Brain pericyte (primary cell): Measurements from ENCODE around the gene USP34.
"Not testable (repeated sequence)": the region's sequence is repeated elsewhere in the genome, so short reads cannot be mapped to it uniquely, and the experiment has no call there.

Experiments
- DNase-seq: peaks from one replicate; pipeline ENCODE4 v3.0.0-alpha.2; 2012; ENCODE audit warnings: low read depth, low spot score

USP34 gene

DNA sequence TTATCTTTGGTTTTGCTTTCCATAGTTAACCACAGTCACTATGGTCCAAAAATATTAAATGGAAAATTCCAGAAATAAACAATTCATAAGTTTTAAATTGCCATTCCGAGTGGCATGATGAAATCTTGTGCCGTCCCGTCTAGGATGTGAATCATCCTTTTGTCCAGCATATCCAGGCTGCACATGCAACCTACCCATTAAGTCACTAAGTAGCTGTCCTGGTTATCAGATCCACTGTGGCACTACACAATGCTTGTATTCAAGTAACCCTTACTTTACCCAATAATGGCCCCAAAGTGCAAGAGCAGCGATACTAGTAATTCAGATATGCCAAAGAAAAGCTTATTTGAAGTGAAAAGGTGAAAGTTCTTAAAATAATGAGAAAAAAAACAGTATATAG is 10.7 kb downstream of the USP34 start:
- DNase-seq = no peak

DNA sequence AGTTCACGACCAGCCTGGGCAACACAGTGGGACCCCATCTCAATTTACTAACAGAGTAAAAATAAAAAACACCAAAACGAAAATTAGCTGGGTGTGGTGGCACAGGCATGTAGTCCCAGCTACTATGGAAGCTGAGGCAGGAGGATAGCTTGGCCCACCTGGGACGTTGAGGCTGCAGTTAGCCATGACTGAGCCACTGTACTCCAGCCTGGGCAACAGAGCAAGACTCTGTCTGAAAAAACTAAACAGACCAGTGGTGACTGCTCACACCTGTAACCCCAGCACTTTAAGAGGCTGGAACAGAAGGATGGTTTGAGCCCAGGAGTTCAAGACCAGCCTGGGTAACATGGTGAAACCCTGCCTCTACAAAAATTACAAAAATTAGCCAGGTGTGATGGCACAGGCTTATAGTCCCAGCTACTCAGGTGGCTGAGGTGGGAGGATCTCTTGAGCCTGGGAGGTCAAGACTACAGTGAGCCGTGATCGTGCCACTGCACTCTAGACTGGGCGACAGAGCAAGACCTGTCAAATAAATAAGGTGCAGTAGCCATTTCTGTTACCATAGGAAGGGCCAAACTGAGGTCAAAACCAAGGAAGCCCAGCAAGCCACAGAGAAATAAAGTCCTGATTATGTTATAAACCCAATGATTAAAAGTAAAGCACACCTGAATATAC is 14.0 kb downstream of the USP34 start:
- DNase-seq = no peak

DNA sequence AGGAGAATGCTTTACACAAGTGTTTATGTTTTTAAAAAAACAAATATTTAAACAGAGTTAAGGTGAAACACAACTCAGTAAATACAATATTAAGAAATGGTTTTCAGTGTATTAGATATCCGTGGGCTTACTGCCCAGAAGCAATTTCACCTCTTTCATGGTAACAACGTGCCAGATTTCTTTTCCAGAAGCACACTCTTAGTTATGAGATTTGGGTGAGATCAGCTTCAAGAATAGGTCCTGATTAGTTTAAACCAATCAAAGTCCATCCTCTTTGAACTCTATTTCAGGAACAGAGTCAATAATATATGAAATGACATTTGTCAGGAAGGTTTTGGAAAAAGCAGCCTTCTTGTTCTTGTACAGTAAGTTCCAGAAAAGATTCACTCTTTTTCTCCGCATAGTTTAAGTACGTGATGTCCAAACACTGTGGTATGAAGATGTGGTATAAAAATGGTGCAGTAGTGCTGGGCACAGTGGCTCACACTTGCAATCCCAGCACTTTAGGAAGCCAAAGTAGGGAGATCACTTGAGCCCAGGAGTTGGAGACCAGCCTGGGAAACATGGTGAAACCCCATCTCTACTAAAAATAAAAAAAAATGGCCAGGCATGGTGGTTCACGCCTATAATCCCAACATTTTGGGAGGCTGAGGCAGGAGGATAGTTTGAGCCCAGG is 14.7 kb downstream of the USP34 start:
- DNase-seq = no peak

DNA sequence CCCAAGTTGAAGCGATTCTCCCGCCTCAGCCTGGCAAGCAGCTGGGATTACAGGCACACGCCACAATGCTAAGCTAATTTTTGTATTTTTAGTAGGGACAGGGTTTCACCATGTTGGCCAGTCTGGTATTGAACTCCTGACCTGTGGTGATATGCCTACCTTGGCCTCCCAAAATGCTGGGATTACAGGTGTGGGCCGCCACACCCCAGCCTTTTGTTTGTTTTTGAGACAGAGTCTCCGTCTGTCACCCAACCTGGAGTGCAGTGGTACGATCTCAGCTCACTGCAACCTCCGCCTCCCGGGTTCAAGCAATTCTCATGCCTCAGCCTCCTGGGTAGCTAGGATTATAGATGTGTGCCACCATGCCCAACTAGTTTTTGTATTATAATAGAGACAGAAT is 15.9 kb downstream of the USP34 start:
- not testable (repeated sequence) for DNase-seq

GRCh38 chr2:61454383-61454782 is 16.5 kb downstream of the USP34 start:
- DNase-seq = no peak

GRCh38 chr2:61452392-61452791 is 18.5 kb downstream of the USP34 start:
- DNase-seq = no peak

GRCh38 chr2:61451178-61451577 is 19.7 kb downstream of the USP34 start:
- no peak for DNase-seq

GRCh38 chr2:61450144-61450543 is 20.7 kb downstream of the USP34 start:
- no peak for DNase-seq

DNA sequence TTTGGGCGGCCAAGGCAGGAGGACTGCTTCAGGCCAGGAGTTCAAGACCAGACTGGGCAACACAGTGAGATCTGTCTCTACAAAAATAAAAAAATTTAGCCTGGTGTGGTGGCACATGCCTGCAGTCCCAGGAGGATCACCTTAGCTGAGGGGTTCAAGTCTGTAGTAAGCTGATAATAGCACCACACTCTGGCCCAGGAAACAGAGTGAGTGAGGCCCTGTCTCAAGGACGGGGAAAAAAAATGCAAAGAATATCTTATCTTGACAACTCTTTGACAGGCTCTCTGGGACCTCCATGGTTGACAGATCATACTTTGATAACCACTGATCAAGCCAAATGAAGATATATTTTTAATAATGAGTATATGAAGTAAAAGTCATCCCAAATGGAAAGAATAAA is 22.7 kb downstream of the USP34 start:
- DNase-seq = no peak

DNA sequence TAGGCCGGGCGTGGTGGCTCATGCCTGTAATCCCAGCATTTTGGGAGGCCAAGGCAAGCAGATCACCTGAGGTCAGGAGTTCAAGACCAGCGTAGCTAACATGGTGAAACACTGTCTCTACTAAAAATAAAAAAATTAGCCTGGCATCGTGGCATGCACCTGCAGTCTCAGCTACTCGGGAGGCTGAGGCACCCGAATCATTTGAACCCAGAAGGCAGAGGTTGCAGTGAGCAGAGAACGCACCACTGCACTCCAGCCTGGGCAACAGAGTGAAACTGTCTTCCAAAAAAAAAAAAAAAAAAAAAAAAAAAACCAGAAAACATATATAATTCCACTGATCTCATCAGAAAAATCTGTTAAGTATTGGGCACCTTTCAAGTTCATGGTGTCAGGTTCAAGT is 23.9 kb downstream of the USP34 start:
- not testable (repeated sequence) for DNase-seq

DNA sequence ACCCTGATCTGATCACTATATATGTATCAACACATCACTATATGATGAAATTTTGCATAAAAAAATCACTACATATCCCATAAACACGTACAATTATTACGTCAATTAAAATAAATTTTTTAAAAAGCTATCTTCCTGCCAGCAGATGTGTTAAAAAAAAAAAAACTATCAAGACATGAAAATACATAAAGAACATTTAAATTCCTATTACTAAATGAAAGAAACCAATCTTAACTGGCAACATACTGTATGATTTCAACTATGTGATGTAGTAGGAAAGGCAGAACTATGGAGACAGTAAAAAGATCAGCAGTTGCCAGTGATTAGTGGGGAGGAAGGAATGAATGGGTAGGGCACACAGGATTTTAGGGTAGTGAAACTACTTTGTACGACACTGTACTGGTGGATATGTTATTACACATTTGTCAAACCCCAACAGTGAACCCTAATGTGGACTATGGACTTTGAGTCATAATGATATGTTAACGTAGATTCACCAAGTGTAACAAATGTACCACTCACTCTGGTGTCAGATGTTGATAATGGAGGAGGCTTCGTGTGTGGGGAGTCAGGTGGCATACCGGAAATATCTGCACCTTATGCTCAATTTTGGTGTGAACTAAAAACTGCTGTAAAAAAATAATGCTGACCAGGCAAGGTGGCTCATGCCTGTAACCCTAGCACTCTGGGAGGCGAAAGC is 27.4 kb downstream of the USP34 start:
- no peak for DNase-seq

GRCh38 chr2:61439241-61440002 is 31.5 kb downstream of the USP34 start:
- no peak for DNase-seq

GRCh38 chr2:61438670-61439069 is 32.2 kb downstream of the USP34 start:
- no peak for DNase-seq

- DNase-seq = no peak
These were observed 33.7 kb downstream of the USP34 start for GRCh38 chr2:61437170-61437569.

- no peak for DNase-seq
These were observed 34.8 kb downstream of the USP34 start for GRCh38 chr2:61436092-61436491.

GRCh38 chr2:61435291-61435690 is 35.6 kb downstream of the USP34 start:
- no peak for DNase-seq

DNA sequence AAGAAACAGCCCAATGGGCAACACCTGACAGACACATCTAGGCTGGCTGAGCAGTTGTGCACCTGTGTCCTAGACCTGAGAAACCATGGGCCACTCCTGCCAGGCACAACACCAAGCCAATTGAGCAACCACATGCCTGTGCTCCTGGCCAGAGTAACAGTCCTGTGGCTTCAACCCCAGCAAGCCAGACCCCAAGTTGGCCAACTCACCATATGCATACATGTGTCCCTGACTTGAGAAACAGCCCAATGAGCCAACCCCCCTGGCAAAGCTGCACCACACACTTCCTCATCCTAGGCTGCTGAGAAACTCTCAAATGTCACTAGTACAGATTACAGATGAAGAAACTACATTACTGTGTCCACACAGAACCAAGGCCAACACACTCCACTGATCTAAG is 36.6 kb downstream of the USP34 start:
- no peak for DNase-seq

DNA sequence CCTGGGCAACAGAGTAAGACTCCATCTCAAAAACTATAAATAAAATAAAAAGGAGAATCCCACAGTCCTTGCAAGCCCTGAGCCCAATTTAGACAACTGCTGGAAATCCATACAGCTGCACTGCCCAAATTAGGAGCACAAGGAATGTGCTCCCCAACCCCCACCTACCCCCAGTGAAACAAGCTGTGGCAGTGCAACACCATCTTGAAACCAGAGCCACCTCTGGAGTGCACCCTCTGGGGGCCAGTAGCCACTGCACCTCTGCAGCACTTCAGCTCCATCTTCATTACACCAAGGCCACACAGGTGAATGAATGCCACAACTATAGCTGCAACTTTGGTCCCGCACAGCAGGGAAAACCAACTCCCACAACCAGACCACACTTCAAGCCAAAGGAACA is 37.3 kb downstream of the USP34 start:
- no peak for DNase-seq

GRCh38 chr2:61432990-61433389 is 37.9 kb downstream of the USP34 start:
- DNase-seq = no peak

DNA sequence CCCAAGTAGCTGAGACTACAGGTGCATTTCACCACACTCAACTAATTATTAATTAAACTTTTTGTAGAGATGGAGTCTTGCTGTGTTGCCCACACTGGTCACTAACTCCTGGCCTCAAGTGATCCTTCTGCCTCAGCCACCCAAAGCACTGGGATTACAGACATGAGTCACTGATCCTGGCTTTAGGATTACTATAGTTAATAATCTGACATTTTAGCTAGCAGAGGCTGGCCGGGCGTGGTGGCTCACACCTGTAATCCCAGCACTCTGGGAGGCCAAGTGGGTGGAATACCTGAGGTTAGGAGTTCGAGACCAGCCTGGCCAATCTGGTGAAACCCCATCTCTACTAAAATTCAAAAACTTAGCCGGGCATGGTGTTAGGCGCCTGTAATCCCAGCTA is 39.5 kb downstream of the USP34 start:
- DNase-seq = no peak

DNA sequence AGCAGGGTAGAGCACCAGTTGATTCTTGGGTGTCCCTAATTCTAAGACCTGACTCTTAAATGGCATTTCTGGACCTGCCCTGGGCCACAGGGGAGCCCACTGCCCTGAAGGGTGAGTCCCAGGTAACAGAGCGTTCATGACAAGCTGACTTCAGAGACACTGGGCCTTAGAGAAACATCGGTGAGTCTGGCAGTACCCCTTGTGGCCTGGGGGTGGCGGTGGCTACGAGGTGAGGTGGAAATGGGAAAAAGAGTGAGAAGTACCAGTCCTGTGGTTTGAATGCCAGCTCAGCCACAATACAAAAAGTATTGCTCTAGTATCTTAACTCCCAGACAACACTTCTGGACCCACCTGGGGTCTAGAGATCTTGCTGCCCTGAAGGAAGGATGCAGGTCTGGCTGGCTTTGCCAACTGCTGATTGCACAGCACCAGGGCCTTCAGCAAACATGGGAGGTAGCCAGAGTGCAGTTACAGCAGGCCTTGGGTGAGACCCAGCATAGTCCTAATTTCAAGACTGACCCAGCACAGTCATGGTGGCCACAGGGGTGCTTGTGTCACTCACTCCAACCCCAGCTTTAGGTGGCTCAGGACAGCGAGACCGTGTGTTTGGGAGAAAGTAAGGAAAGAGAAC is 44.5 kb downstream of the USP34 start:
- DNase-seq = no peak
